Neuronal stem cell (in vitro differentiated cells): ENCODE measurements around the gene HCN1.

Experiments
- DNase-seq: peaks from one replicate; pipeline ENCODE4 v3.0.0-alpha.2; 2013; ENCODE audit warnings: low spot score
- H2AFZ ChIP-seq: one replicate; pipeline ENCODE4 v1.6.1; 2013; ENCODE audit warnings: mild to moderate bottlenecking, low read length, inconsistent platforms
- H2AK5ac ChIP-seq: 2 replicates; pipeline ENCODE4 v1.6.1; 2013; ENCODE audit warnings: low read depth, mild to moderate bottlenecking, inconsistent platforms, low read length, moderate library complexity, mixed read lengths
- H2BK120ac ChIP-seq: 2 replicates; pipeline ENCODE4 v1.6.1; 2013; ENCODE audit warnings: low read depth, mild to moderate bottlenecking, inconsistent platforms, low read length, moderate library complexity, mixed read lengths
- H2BK12ac ChIP-seq: one replicate; pipeline ENCODE4 v1.6.1; 2013; ENCODE audit warnings: low read length, inconsistent platforms
- H2BK15ac ChIP-seq: 2 replicates; pipeline ENCODE4 v1.6.1; 2013; ENCODE audit warnings: mild to moderate bottlenecking, low read length, inconsistent platforms, mixed read lengths
- H2BK5ac ChIP-seq: one replicate; pipeline ENCODE4 v1.6.1; 2013; ENCODE audit warnings: inconsistent platforms, mild to moderate bottlenecking, low read length, moderate library complexity
- H3K14ac ChIP-seq: one replicate; pipeline ENCODE4 v1.6.1; 2013; ENCODE audit warnings: low read length, inconsistent platforms
- H3K18ac ChIP-seq: 2 replicates; pipeline ENCODE4 v1.6.1; 2013; ENCODE audit warnings: low read length, inconsistent platforms
- H3K23ac ChIP-seq: 2 replicates; pipeline ENCODE4 v1.6.1; 2013; ENCODE audit warnings: low read depth, mild to moderate bottlenecking, mixed read lengths, low read length, inconsistent platforms; ENCODE audit not compliant: poor library complexity
- H3K27ac ChIP-seq: replicated peaks from 3 replicates; pipeline ENCODE4 v1.5.1; 2013; ENCODE audit warnings: low read length, inconsistent platforms
- H3K27me3 ChIP-seq, 3 experiments: 2 replicates each; pipeline ENCODE4 v1.6.1; 2013; ENCODE audit warnings: low read length in 3 of 3, mild to moderate bottlenecking in 2 of 3, inconsistent platforms in 1 of 3, low read depth in 1 of 3, mixed read lengths in 1 of 3, moderate library complexity in 1 of 3; ENCODE audit not compliant: control insufficient read depth in 3 of 3, insufficient read depth in 3 of 3
- H3K36me3 ChIP-seq, 2 donors: replicated peaks in 1 of 2; 2 replicates each; pipeline ENCODE4 v1.6.1; 2013; ENCODE audit warnings: low read length in 2 of 2; ENCODE audit not compliant: control insufficient read depth in 2 of 2, insufficient read depth in 2 of 2
- H3K4ac ChIP-seq: 2 replicates; pipeline ENCODE4 v1.6.1; 2013; ENCODE audit warnings: inconsistent platforms, mild to moderate bottlenecking, low read length, moderate library complexity
- H3K4me1 ChIP-seq, 2 donors: 1 replicate in 1 of 2; 2 replicates in 1 of 2; pipeline ENCODE4 v1.6.1; 2013; ENCODE audit warnings: low read length in 2 of 2, low read depth in 1 of 2; ENCODE audit not compliant: control insufficient read depth in 2 of 2, insufficient read depth in 1 of 2
- H3K4me2 ChIP-seq: one replicate; pipeline ENCODE4 v1.6.1; 2013; ENCODE audit warnings: mild to moderate bottlenecking, low read length, inconsistent platforms; ENCODE audit not compliant: insufficient read depth, poor library complexity, severe bottlenecking
- H3K4me3 ChIP-seq, 2 donors: 2 replicates each; pipeline ENCODE4 v1.5.1; 2013; ENCODE audit warnings: low read length in 2 of 2, mild to moderate bottlenecking in 2 of 2, inconsistent platforms in 1 of 2, moderate library complexity in 1 of 2
- H3K79me1 ChIP-seq: one replicate; pipeline ENCODE4 v1.6.1; 2013; ENCODE audit warnings: low read depth, mild to moderate bottlenecking, inconsistent platforms, low read length, moderate library complexity
- H3K9ac ChIP-seq: one replicate; pipeline ENCODE4 v1.6.1; 2013; ENCODE audit warnings: mild to moderate bottlenecking, low read depth, low read length, inconsistent platforms; ENCODE audit not compliant: poor library complexity
- H3K9me3 ChIP-seq, 2 donors: replicated peaks in 1 of 2; 2 replicates each; pipeline versions ENCODE3 to v1.6.1; 2013; ENCODE audit warnings: low read length in 2 of 2, mild to moderate bottlenecking in 2 of 2, inconsistent platforms in 1 of 2, low read depth in 1 of 2, mixed read lengths in 1 of 2, moderate library complexity in 1 of 2; ENCODE audit not compliant: control insufficient read depth in 2 of 2, insufficient read depth in 1 of 2
- H4K8ac ChIP-seq: one replicate; pipeline ENCODE4 v1.6.1; 2013; ENCODE audit warnings: low read depth, mild to moderate bottlenecking, inconsistent platforms, low read length, moderate library complexity
- H4K91ac ChIP-seq: one replicate; pipeline ENCODE4 v1.6.1; 2013; ENCODE audit warnings: low read length, low read depth, mild to moderate bottlenecking, inconsistent platforms; ENCODE audit not compliant: poor library complexity
- WGBS, 2 donors: extraction: QIAGEN DNeasy Blood & Tissue Kit; methylation state at CpG; one replicate each; pipeline ENCODE4 v1.1.7; 2013; ENCODE audit warnings: missing lambda C conversion rate in 2 of 2, mixed read lengths in 1 of 2; ENCODE audit not compliant: insufficient read length in 2 of 2, insufficient replicate concordance in 1 of 2; ENCODE audit errors: extremely low coverage in 2 of 2; 5-methylcytosine and 5-hydroxymethylcytosine counted together

HCN1 gene

GRCh38 chr5:45205403-45205961 lies 490.7 kb downstream of the HCN1 start:
- no peak overlapping the region for H2BK12ac ChIP-seq
- no peaks in the 10 kb centered on the region for H3K79me1 ChIP-seq
- no peak overlapping the region for H3K4ac ChIP-seq
- H3K4me2 ChIP-seq = no peak overlapping the region
- no peak overlapping the region for H3K18ac ChIP-seq
- no peaks in the 10 kb centered on the region for H3K4me1 ChIP-seq
- no peak for DNase-seq
- H2BK15ac ChIP-seq = no peak overlapping the region
- no peaks in the 10 kb centered on the region for H3K36me3 ChIP-seq
- no peak overlapping the region for H2AFZ ChIP-seq
- no peak overlapping the region for H3K23ac ChIP-seq
- H3K27me3 ChIP-seq = no peaks in the 10 kb centered on the region
- no peak overlapping the region for H4K8ac ChIP-seq
- no peak overlapping the region for H2BK5ac ChIP-seq
- no peak overlapping the region for H2BK120ac ChIP-seq
- H4K91ac ChIP-seq = no peak overlapping the region
- H3K4me3 ChIP-seq = no peak overlapping the region
- peaks cover 0 to 3% of the 10 kb centered on the region in 2 donors for H3K9me3 ChIP-seq
- H2AK5ac ChIP-seq = no peak overlapping the region
- H3K14ac ChIP-seq = no peak overlapping the region
- H3K27ac ChIP-seq = no peak overlapping the region
- H3K9ac ChIP-seq = no peak overlapping the region
- WGBS, 2 donors = no CpG with 5 or more reads among the region's 4 CpGs
